Measurements from ENCODE around the gene NOTCH1. TPM values are rescaled to one million over a fixed set of nuclear protein-coding genes. Genes with fewer than 3 reads are reported as not detected.
"Not testable (repeated sequence)": the region's sequence is repeated elsewhere in the genome, so short reads cannot be mapped to it uniquely, and the experiment has no call there.

NOTCH1 gene
- total RNA-seq, 2 donors from 2014 or later: 49.3 to 99.4 TPM

DNA sequence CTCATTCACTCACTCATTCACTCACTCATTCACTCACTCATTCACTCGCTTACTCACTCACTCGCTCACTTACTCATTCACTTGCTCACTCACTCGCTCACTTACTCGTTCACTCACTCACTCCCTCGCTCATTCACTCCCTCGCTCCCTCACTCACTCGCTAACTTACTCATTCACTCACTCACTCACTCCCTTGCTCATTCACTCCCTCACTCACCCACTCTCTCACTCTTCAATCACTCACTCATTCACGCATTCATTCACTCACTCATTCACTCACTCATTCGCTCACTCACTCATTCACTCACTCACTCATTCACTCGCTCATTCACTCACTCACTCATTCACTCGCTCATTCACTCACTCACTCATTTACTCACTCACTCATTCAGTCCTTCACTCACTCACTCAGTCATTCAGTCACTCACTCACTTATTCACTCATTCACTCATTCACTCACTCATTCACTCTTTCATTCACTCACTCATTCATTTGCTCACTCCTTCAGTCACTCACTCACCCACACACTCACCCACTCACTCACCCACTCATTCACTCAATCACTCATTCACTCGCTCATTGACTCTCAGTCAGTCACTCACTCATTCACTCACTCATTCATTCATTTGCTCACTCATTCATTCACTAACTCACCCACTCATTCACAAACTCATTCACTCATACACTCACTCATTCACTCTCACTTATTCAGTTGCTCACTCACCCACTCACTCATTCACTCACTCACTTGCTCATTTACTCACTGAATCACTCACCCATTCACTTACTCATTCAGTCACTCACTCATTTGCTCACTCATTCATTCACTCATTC is 36.0 kb upstream of the NOTCH1 start:
- Histone ChIP-seq H3K27ac (no peak overlapping the region), H3K36me3 (no peaks in the 10 kb centered on the region), H3K4me1 (peaks cover 2% of the 10 kb centered on the region), H3K4me3 (no peak overlapping the region), H3K27me3 (no peaks in the 10 kb centered on the region), H3K9ac (ENCODE audit: low read depth in 2 of 2, low read length in 2 of 2) (no peak overlapping the region), H3K9me3 (no peaks in the 10 kb centered on the region)
- TF ChIP-seq CTCF (IDR thresholded peaks at IDR 0.05): no peak
- no peak for DNase-seq
- intact Hi-C loops (cut with DNase I): no loop called here

DNA sequence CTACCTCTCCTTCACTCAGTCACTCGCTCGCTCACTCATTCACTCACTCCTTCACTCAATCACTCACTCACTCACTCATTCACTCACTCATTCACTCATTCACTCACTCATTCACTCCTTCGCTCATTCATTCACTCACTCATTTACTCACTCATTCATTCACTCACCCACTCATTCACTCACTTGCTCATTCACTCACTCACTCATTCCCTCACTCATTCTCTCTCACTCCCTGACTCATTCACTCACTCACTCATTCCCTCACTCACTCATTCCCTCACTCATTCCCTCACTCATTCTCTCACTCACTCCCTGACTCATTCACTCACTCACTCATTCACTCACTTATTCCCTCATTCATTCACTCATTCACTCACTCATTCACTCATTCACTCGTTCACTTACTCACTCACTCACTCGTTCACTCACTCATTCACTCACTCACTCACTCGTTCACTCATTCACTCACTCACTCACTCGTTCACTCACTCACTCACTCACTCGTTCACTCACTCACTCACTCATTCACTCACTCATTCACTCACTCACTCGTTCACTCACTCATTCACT is 33.9 kb upstream of the NOTCH1 start:
- H3K27ac ChIP-seq; H3K9me3 ChIP-seq; DNase-seq; H3K9ac ChIP-seq (ENCODE audit: low read depth in 2 of 2, low read length in 2 of 2); intact Hi-C loops (cut with DNase I); H3K4me3 ChIP-seq; H3K27me3 ChIP-seq; H3K36me3 ChIP-seq; H3K4me1 ChIP-seq: not testable (repeated sequence)

DNA sequence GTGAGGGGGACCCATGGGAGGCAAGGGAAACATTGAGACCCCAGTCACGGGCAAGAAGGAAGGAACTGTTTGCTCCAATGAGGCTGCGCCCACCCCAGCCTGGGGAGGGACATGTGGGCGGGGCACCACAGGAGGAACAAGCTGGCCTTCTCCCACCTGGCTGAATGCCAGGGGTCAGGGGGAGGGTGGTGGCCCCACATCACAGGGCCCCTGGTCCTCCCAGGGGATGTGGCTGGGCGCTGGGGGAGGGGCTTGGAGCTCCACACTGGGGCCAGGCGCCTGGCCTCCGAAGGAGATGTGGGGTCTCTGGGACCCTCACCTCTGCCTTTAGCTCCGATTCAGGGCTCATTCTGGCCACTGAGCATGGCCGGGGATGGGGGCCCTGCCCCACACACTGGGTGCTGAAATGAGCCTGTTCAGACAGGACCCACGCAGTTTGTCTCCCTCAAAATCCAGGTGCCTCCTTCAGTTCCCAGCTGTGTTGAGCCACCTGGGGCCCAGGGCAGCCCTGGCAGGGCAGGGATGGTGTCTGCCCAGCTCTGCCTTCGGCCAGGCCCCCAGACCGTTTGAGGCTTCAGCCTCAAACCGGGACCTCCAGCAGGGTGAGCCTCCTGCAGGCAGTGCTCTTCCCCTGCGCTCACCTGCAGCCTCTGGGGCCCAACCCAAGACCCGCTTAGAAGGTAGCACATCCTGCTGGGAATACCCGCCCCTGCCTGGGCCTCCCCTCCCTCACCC is 33.2 kb upstream of the NOTCH1 start:
- Histone ChIP-seq H3K36me3 (no peaks in the 10 kb centered on the region), H3K4me3 (no peak overlapping the region), H3K9me3 (no peaks in the 10 kb centered on the region), H3K4me1 (no peaks in the 10 kb centered on the region), H3K9ac (ENCODE audit: low read depth in 2 of 2, low read length in 2 of 2) (no peak overlapping the region), H3K27ac (no peak overlapping the region), H3K27me3 (no peaks in the 10 kb centered on the region)
- no peak for DNase-seq
- intact Hi-C loops (cut with DNase I): no loop called here
- no peak for TF ChIP-seq CTCF (IDR thresholded peaks at IDR 0.05)

GRCh38 chr9:136578626-136578914 is 32.7 kb upstream of the NOTCH1 start:
- Histone ChIP-seq H3K9me3 (no peaks in the 10 kb centered on the region), H3K4me1 (no peaks in the 10 kb centered on the region), H3K9ac (ENCODE audit: low read depth in 2 of 2, low read length in 2 of 2) (no peak overlapping the region), H3K27me3 (no peaks in the 10 kb centered on the region), H3K36me3 (no peaks in the 10 kb centered on the region), H3K27ac (no peak overlapping the region), H3K4me3 (no peak overlapping the region)
- DNase-seq: no peak
- intact Hi-C loops (cut with DNase I): no loop called here
- TF ChIP-seq CTCF (IDR thresholded peaks at IDR 0.05): no peak

DNA sequence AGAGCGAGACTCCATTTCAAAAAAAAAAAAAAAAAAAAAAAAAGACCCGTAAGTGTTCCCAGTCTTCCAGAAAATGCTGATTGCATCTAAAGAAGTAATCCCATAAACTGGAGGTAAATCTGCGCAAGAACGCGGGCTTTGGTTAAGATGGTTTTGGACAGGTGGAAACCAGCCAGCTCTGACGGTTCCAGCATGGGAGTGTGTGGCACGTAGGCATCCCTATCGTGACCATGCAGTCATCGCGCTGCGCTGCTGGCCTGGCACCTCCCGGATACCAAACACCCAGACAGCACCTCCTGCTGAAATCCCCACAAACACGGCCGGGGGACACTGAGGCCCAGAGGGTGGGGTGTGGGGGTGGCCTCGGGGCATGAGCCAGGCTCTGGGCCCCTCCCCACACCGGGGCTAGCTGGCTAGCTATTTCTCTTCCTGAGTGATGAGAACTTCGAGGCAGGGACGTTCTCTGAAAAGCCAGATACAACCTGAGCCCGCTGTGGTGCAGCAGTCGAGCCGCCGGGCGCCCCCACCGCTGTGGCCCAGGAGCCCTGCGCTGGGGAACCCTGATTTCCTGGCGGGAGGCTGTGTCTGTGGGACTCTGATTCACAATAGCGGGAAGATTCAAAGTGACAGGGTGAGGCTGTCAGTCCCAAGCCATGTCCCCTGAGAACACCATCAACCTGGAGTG is 32.2 kb upstream of the NOTCH1 start:
- no peaks in the 10 kb centered on the region for H3K4me1 ChIP-seq
- no peak for TF ChIP-seq CTCF (IDR thresholded peaks at IDR 0.05)
- H3K9me3 ChIP-seq: no peaks in the 10 kb centered on the region
- intact Hi-C loops (cut with DNase I): no loop called here
- no peak overlapping the region for H3K27ac ChIP-seq
- H3K4me3 ChIP-seq: no peak overlapping the region
- H3K27me3 ChIP-seq: no peaks in the 10 kb centered on the region
- no peak overlapping the region for H3K9ac ChIP-seq (ENCODE audit: low read depth in 2 of 2, low read length in 2 of 2)
- no peak for DNase-seq
- H3K36me3 ChIP-seq: no peaks in the 10 kb centered on the region

Measured in colonic mucosa (tissue), 4 donors.